Camera-type eye (tissue), 1 donor: ENCODE measurements around the gene SMARCD1. TPM values are rescaled to one million over a fixed set of nuclear protein-coding genes. Genes with fewer than 3 reads are reported as not detected.

ENCODE experiments used
- total RNA-seq: library from RNA; depleted of rRNA; stranded (reverse); fragments of >200 nt; gene quantifications from one replicate; pipeline ENCODE4 v1.2.3, GENCODE V29; 2014

SMARCD1 gene
- 115 TPM for total RNA-seq

GRCh38 chr12:50084775-50085614 is at the start of gene SMARCD1:
Gene SMARCD1 (plus strand): TSS chr12:50085342. CDS start chr12:50085370, 28 bp downstream.

GRCh38 chr12:50057000-50057841 is 27.9 kb upstream of the SMARCD1 start, which contains the start of gene ASIC1:
Gene ASIC1 (plus strand): TSS chr12:50057596. CDS start chr12:50058767, 1,171 bp downstream.

GRCh38 chr12:50103767-50104321 is 18.7 kb downstream of the SMARCD1 start, which contains the start of gene GPD1:
Gene GPD1 (plus strand): TSS chr12:50104008. CDS start chr12:50104051, 43 bp downstream.

GRCh38 chr12:50111693-50112455 is 26.7 kb downstream of the SMARCD1 start, which contains the start of gene COX14:
Gene COX14 (plus strand): TSS chr12:50112236. CDS start chr12:50120044, 7,808 bp downstream.

Other genes with a start within 250 kb of the SMARCD1 start
- gene BCDIN3D, start 242.2 kb upstream of the SMARCD1 start, total RNA-seq: 5.5 TPM
- gene FAIM2, start 181.4 kb upstream of the SMARCD1 start, total RNA-seq: 26.3 TPM
- gene AQP2, start 134.6 kb upstream of the SMARCD1 start, total RNA-seq: not detected
- 82.5 TPM for gene AQP5, start 123.5 kb upstream of the SMARCD1 start, total RNA-seq
- 1.9 TPM for gene AQP6, start 112.4 kb upstream of the SMARCD1 start, total RNA-seq
- gene RACGAP1, start 59.8 kb upstream of the SMARCD1 start, total RNA-seq: 49.2 TPM
- gene ASIC1, start 27.7 kb upstream of the SMARCD1 start, total RNA-seq: 8.0 TPM
- gene GPD1, start 18.7 kb downstream of the SMARCD1 start, total RNA-seq: 28.3 TPM
- gene COX14, start 26.9 kb downstream of the SMARCD1 start, total RNA-seq: 23.0 TPM
- 54.8 TPM for gene CERS5, start 82.0 kb downstream of the SMARCD1 start, total RNA-seq
- 66.3 TPM for gene LIMA1, start 198.2 kb downstream of the SMARCD1 start, total RNA-seq